WTC11 (cell line): Measurements from ENCODE around the gene GNPDA1.

ENCODE experiments used
- AFF4 ChIP-seq: sonication (generic); formaldehyde crosslinking; IDR thresholded peaks from 2 replicates; pipeline ENCODE4 v1.8.1; 2023; ENCODE audit warnings: mild to moderate bottlenecking, missing genetic modification reagents, borderline replicate concordance
- CTCF ChIP-seq: fragments of 200-600 bp; IDR thresholded peaks from 2 replicates; pipeline ENCODE4 v1.8.0; 2022; ENCODE audit warnings: antibody characterized with exemption
- MAX ChIP-seq: sonication (generic); formaldehyde crosslinking; IDR thresholded peaks from 2 replicates; pipeline ENCODE4 v1.8.0; 2022; ENCODE audit warnings: mild to moderate bottlenecking, missing genetic modification reagents
- USF1 ChIP-seq: sonication (generic); formaldehyde crosslinking; IDR thresholded peaks from 2 replicates; pipeline ENCODE4 v1.8.0; 2022; ENCODE audit warnings: mild to moderate bottlenecking, missing genetic modification reagents
- ZNF219 ChIP-seq: sonication (generic); formaldehyde crosslinking; IDR thresholded peaks from 2 replicates; pipeline ENCODE4 v1.8.0; 2023; ENCODE audit warnings: missing genetic modification reagents, mild to moderate bottlenecking, borderline replicate concordance
- ZNF281 ChIP-seq: sonication (generic); formaldehyde crosslinking; IDR thresholded peaks from 2 replicates; pipeline ENCODE4 v1.8.0; 2023; ENCODE audit warnings: mild to moderate bottlenecking, missing genetic modification reagents

- TF ChIP-seq ZNF281 (CRISPR knock-in tag) (no peak), MAX (CRISPR knock-in tag) (no peak), ZNF219 (CRISPR knock-in tag) (no peak), CTCF (no peak), USF1 (CRISPR knock-in tag) (no peak), AFF4 (CRISPR knock-in tag) (no peak)
Observed at GRCh38 chr5:141997358-141997960, 15.4 kb downstream of the GNPDA1 start.
